GM12878 (cell line): ENCODE data around the gene ACOT7. TPM values are rescaled to one million over a fixed set of nuclear protein-coding genes. Genes with fewer than 3 reads are reported as not detected.

ENCODE experiments used
- ATAC-seq: fragments of 200-7000 bp; cut with Tn5 transposase; 3 replicates; pipeline ENCODE4 v1.9.1; 2020; ENCODE audit warnings: mild to moderate bottlenecking, moderate library complexity
- BruUV-seq: library from RNA; stranded (reverse); fragments of 400-500 nt; replicated peaks from 2 replicates; lab custom pipeline; 2021; lab: Mats Ljungman, UMichigan
- CTCF ChIA-PET: fragments of 300-600 bp; sonication (Branson Sonifier 250); formaldehyde crosslinking; extraction: SDS; loops from one replicate; lab custom pipeline; 2021; ENCODE audit warnings: inconsistent platforms; lab: Yijun Ruan, JAX
- POLR2A ChIA-PET: fragments of 350-600 bp; formaldehyde crosslinking; extraction: SDS; loops from one replicate; lab custom pipeline; 2021; ENCODE audit warnings: inconsistent platforms; lab: Charles Lee
- RAD21 ChIA-PET: fragments of 300-600 bp; sonication (Branson Sonifier 250); formaldehyde crosslinking; loops from one replicate; lab custom pipeline; 2023; ENCODE audit warnings: antibody characterized with exemption; ENCODE audit not compliant: unreplicated experiment; lab: Charles Lee
- SMC1A ChIA-PET: fragments of 300-600 bp; sonication (Branson Sonifier 250); formaldehyde crosslinking; loops from one replicate; lab custom pipeline; 2023; ENCODE audit not compliant: unreplicated experiment, uncharacterized antibody; lab: Charles Lee
- DNase-seq: peaks from one replicate; pipeline ENCODE4 v3.0.0-alpha.2; 2011; ENCODE audit warnings: low read depth, low spot score
- FAIRE-seq: peaks from 3 replicates; lab custom pipeline; 2011; peaks lifted over from hg19 to GRCh38; lab: Jason Lieb, UNC
- H2AFZ ChIP-seq: 2 replicates; pipeline ENCODE4 v1.6.0; 2011; ENCODE audit warnings: low read depth, low read length, control low read depth; ENCODE audit not compliant: control insufficient read depth
- H3K27ac ChIP-seq: 2 replicates; pipeline ENCODE4 v1.5.1; 2011; ENCODE audit warnings: control low read depth; ENCODE audit not compliant: control insufficient read depth, insufficient read depth
- H3K27me3 ChIP-seq, 2 experiments: replicated peaks in 1 of 2; 2 replicates each; pipeline versions ENCODE4 v1.6.0 to v1.6.1; 2011; ENCODE audit warnings: low read length in 1 of 2; ENCODE audit not compliant: control insufficient read depth in 2 of 2, insufficient read depth in 2 of 2
- H3K36me3 ChIP-seq, 2 experiments: 2 replicates each; pipeline ENCODE4 v1.5.1; 2011; ENCODE audit warnings: low read length in 1 of 2; ENCODE audit not compliant: control insufficient read depth in 2 of 2, insufficient read depth in 2 of 2
- H3K4me1 ChIP-seq: 2 replicates; pipeline ENCODE4 v1.6.1; 2011; ENCODE audit warnings: mild to moderate bottlenecking, low read length, moderate library complexity, mixed read lengths; ENCODE audit not compliant: control insufficient read depth, insufficient read depth
- H3K4me2 ChIP-seq: 2 replicates; pipeline ENCODE4 v1.6.0; 2011; ENCODE audit warnings: control low read depth; ENCODE audit not compliant: control insufficient read depth, insufficient read depth
- H3K4me3 ChIP-seq: fragments of 200-600 bp; sonication (generic); 2 replicates; pipeline ENCODE4 v1.5.1; 2016
- H3K79me2 ChIP-seq: 2 replicates; pipeline ENCODE4 v1.6.0; 2011; ENCODE audit warnings: low read length; ENCODE audit not compliant: control insufficient read depth, insufficient read depth
- H3K9ac ChIP-seq: 2 replicates; pipeline ENCODE4 v1.8.0; 2011; ENCODE audit warnings: low read length, control low read depth, mixed read lengths; ENCODE audit not compliant: control insufficient read depth, insufficient read depth
- H3K9me3 ChIP-seq: replicated peaks from 3 replicates; pipeline ENCODE4 v1.5.1; 2011; ENCODE audit warnings: mild to moderate bottlenecking, low read length; ENCODE audit not compliant: control insufficient read depth, insufficient read depth
- H4K20me1 ChIP-seq: 2 replicates; pipeline ENCODE4 v1.6.0; 2011; ENCODE audit not compliant: control insufficient read depth, insufficient read depth
- CEBPB ChIP-seq, 2 experiments: fragments of 150-350 bp in 1 of 2; IDR thresholded peaks; 2 replicates each; pipeline ENCODE4 v1.6.1; 2012 to 2014; ENCODE audit warnings: low read depth in 2 of 2, low read length in 2 of 2, borderline replicate concordance in 1 of 2, inconsistent platforms in 1 of 2
- CUX1 ChIP-seq: IDR thresholded peaks from 2 replicates; pipeline ENCODE4 v1.6.1; 2012; ENCODE audit warnings: improper control_type of control experiment, low read depth, low read length; ENCODE audit not compliant: insufficient replicate concordance
- DPF2 ChIP-seq: fragments of 450-650 bp; IDR thresholded peaks from 2 replicates; pipeline ENCODE4 v1.6.1; 2017; ENCODE audit warnings: mild to moderate bottlenecking
- ELK1 ChIP-seq: IDR thresholded peaks from 2 replicates; pipeline ENCODE4 v1.6.1; 2012; ENCODE audit warnings: low read depth, low read length, improper control_type of control experiment
- HDAC2 ChIP-seq: fragments of 200-600 bp; sonication (generic); IDR thresholded peaks from 2 replicates; pipeline ENCODE4 v1.6.1; 2017
- JUNB ChIP-seq: IDR thresholded peaks from 2 replicates; pipeline ENCODE4 v1.6.1; 2016; ENCODE audit warnings: antibody characterized with exemption, mild to moderate bottlenecking
- MLLT1 ChIP-seq: fragments of 450-650 bp; IDR thresholded peaks from 2 replicates; pipeline ENCODE4 v1.6.1; 2016; ENCODE audit warnings: mild to moderate bottlenecking
- NFIC ChIP-seq: IDR thresholded peaks from 2 replicates; pipeline ENCODE4 v1.6.1; 2012; ENCODE audit warnings: low read depth, mild to moderate bottlenecking, inconsistent platforms, low read length, moderate library complexity
- NFYB ChIP-seq: IDR thresholded peaks from 2 replicates; pipeline ENCODE4 v1.6.1; 2011; ENCODE audit warnings: low read depth, mild to moderate bottlenecking, low read length, improper control_type of control experiment, moderate library complexity; ENCODE audit not compliant: insufficient read depth
- NKRF ChIP-seq: fragments of 450-650 bp; conservative IDR thresholded peaks from 2 replicates; pipeline ENCODE4 v1.6.1; 2017; ENCODE audit warnings: mild to moderate bottlenecking, moderate library complexity
- SMAD1 ChIP-seq: fragments of 450-650 bp; IDR thresholded peaks from 2 replicates; pipeline ENCODE4 v1.6.1; 2018; ENCODE audit warnings: mild to moderate bottlenecking, low read depth; ENCODE audit not compliant: partially characterized antibody
- WGBS: methylation state at CpG from one replicate; pipeline ENCODE4 v1.1.6; 2016; ENCODE audit warnings: low lambda C conversion rate; ENCODE audit not compliant: insufficient replicate concordance, insufficient coverage; ENCODE audit errors: missing lambda C conversion rate; 5-methylcytosine and 5-hydroxymethylcytosine counted together
- in situ Hi-C: fragments of 300-500 bp; cut with MboI; formaldehyde crosslinking; loops from 9 replicates; pipeline ENCODE4 v1.14.3; 2018; ENCODE audit warnings: mixed read lengths
- intact Hi-C: fragments of 100-400 bp; cut with micrococcal nuclease; formaldehyde crosslinking; loops from one replicate; pipeline ENCODE4 v1.14.2; 2022; ENCODE audit not compliant: unreplicated experiment
- polyA plus RNA-seq, 11 experiments: library from polyadenylated mRNA; depleted of rRNA in 4 of 11; unstranded in 6 of 11; stranded (reverse) in 5 of 11; fragments of >200 nt; fragmentation: Nextera tagmentation in 4 of 11; fragmentation: Illumina TruSeq in 1 of 11; extraction: Ambion mirVana in 4 of 11; extraction: Trizol in 1 of 11; gene quantifications; 1 replicate in 1 of 11; 2 replicates in 10 of 11; pipeline versions ENCODE4 v1.2.1 to v1.2.3, GENCODE V29; 2011 to 2016; ENCODE audit warnings: inconsistent platforms in 2 of 11, missing spikeins in 2 of 11, low read depth in 1 of 11
- total RNA-seq, 4 experiments: library from RNA; depleted of rRNA in 3 of 4; stranded (reverse); fragments of >200 nt in 3 of 4; fragmentation: Illumina TruSeq in 1 of 4; extraction: Trizol in 1 of 4; gene quantifications; 2 replicates each; pipeline versions ENCODE4 v1.2.1 to v1.2.3, GENCODE V29; 2013 to 2021

The ACOT7 gene
- total and polyA plus RNA-seq, 10 of the 15 experiments (the other 5 are each of a cell fraction or from before 2014, with no cell fraction given): 8.9 to 206 (median 61.2) TPM

- Histone ChIP-seq H3K4me2 (no peak overlapping the region), H3K4me3 (no peak overlapping the region), H2AFZ (no peak overlapping the region), H3K27me3 (no peaks in the 10 kb centered on the region), H3K79me2 (no peaks in the 10 kb centered on the region), H3K9ac (no peak overlapping the region), H3K27ac (no peak overlapping the region), H3K36me3 (no peaks in the 10 kb centered on the region), H3K9me3 (no peaks in the 10 kb centered on the region), H4K20me1 (peaks cover 4% of the 10 kb centered on the region), H3K4me1 (no peaks in the 10 kb centered on the region)
- 43% methylated on average over 2 of the region's 3 CpGs for WGBS
- ChIA-PET CTCF (interaction anchor here (0.8 kb wide), 1 partner anchor 12 kb away, joined by 4 read pairs; no protein-coding TSS in a partner anchor), SMC1A (no interaction called here), RAD21 (no interaction called here), POLR2A (interaction anchor here (0.6 kb wide), 1 partner anchor 71 kb away, joined by 3 read pairs; no protein-coding TSS in a partner anchor)
- BruUV-seq: no TSS peak
- DNase-seq: no peak
- TF ChIP-seq JUNB: no peak
- TF ChIP-seq NFYB: no peak
- TF ChIP-seq ELK1: no peak
- TF ChIP-seq NFIC: no peak
- TF ChIP-seq MLLT1: no peak
- TF ChIP-seq NKRF: no peak
- no peak for TF ChIP-seq CEBPB (IDR thresholded peaks at IDR 0.05; ENCODE audit: borderline replicate concordance in 1 of 2, low read depth in 2 of 2, low read length in 2 of 2)
- TF ChIP-seq SMAD1: no peak
- TF ChIP-seq HDAC2: no peak
- TF ChIP-seq CUX1: no peak
- no peak for TF ChIP-seq DPF2
- no peak for FAIRE-seq
- no peak for ATAC-seq
- in situ Hi-C loops (no loop called here), intact Hi-C loops (no loop called here)
These were observed 42.0 kb upstream of the ACOT7 start for GRCh38 chr1:6435547-6435946.
